GM12874 (cell line): Measurements from ENCODE around the gene PNPLA7.
A peak's percentile ranks its signal among the peaks of the same experiment; 100 is the strongest.

Experiments
- TF ChIP-seq, protein P1 (sequence below): IDR thresholded peaks from 2 replicates; pipeline ENCODE4 v1.5.1; 2011; ENCODE audit warnings: low read depth, mild to moderate bottlenecking, control low read depth, low read length, moderate library complexity; ENCODE audit not compliant: insufficient read depth

Gene PNPLA7

DNA sequence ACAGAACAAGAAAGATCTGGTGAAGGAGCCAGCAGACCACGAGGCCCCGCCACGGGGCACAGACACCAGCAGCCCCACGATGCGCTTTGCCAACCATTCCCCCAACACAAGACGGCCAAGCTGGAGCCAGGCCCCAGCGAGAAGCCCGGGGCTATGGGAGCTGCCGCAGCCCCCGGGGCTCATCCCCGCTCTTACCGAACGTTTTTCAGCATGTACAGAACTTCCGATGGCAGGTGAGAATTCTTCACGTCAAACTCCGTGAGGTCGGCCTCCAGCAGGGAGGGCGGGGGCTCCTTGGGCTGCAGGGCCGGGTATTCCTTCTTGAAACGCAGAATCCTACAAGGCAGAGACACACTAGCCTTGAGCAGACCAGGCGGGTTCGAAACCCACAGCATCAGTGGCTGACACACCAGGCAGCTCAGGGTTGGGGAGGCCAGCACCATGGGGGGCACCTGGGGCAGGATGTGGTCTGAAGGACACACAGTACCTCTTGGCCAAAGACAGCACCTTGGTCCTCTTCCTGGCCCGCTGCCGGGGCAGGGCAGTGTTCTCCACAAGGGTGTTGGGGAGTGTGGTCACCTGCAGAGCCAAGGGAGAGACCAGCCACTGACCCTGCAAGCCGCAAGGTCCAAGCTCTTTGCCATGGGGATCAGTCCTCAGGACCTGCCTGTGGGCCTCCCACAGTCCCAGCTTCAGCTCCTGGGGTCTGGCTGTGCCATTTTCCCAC is 6.8 kb downstream of the PNPLA7 start:
- TF ChIP-seq, protein P1, sequence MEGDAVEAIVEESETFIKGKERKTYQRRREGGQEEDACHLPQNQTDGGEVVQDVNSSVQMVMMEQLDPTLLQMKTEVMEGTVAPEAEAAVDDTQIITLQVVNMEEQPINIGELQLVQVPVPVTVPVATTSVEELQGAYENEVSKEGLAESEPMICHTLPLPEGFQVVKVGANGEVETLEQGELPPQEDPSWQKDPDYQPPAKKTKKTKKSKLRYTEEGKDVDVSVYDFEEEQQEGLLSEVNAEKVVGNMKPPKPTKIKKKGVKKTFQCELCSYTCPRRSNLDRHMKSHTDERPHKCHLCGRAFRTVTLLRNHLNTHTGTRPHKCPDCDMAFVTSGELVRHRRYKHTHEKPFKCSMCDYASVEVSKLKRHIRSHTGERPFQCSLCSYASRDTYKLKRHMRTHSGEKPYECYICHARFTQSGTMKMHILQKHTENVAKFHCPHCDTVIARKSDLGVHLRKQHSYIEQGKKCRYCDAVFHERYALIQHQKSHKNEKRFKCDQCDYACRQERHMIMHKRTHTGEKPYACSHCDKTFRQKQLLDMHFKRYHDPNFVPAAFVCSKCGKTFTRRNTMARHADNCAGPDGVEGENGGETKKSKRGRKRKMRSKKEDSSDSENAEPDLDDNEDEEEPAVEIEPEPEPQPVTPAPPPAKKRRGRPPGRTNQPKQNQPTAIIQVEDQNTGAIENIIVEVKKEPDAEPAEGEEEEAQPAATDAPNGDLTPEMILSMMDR: no peak

DNA sequence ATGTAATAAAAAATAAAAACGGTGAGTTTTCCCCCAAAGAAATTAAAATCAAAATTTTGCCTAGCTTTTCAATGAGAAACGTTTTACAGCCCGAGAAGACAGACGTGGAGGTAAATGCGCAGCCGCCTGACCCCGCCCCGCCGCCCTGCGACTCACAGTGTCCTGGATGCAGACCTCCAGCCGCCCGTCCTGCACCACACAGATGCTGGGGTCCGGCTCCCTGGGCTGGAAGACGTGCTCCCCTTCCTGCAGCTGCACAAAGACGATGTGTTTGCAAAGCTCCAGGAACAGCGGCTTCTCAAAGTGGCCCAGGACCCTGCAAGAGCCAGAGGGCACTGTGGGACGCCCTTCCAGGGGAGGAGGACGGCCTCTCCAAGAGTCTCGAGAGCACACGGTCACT is 7.7 kb downstream of the PNPLA7 start:
- TF ChIP-seq, protein P1: no peak

DNA sequence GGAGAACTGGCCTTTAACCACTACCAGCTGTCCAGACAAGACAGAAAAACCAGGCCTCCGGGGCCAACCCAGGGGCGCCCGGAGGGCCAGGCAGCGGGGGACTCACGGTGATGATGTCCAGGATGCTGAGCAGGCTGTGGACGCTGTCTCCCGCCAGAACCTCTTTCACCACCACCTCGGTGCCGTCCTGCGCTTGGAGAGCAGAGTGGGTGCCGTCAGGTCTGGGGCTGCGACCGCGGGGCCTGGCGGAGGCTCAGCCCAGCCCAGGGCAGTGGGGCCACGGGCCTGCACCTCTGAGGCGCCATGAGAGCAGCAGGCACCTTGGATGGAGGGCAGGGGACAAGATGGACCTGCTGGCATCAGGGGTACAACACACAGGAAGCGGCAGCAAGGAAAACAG is 9.7 kb downstream of the PNPLA7 start:
- TF ChIP-seq, protein P1: no peak

DNA sequence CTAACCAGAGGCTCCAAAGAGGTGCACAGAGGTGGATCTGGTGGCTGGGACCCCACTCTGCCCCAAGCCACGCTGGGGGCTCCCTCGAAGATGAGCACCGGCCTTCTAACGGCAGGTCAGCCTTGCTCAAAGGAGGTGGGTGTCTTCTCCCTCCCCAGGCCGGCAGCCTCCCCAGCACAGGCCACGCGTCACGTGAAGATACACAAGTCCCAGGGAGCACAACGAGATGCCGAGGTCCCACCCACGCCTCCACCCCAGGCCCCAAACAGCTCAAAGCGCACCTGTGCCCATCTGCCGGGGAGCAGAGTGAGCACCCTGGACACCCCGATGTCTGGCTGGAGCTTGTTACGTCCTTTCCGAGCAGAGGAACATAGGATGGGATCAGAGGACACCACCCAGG is 12.1 kb downstream of the PNPLA7 start:
- TF ChIP-seq, protein P1: no peak

DNA sequence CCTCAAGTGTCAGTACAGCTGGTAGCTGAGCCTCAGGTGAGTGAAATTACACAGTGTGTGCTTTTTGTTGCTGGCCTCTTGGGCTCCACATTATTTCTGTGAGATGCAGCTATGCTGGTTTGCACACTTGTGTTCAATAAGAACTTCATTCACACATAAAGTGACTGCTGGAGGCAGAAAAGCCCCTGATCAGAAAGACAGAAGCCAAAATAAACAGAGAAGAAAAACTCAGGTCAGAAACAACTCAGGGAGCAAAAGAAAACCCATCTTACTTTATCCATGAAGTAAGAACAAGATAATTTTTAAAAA is 15.1 kb downstream of the PNPLA7 start:
- TF ChIP-seq, protein P1: no peak

DNA sequence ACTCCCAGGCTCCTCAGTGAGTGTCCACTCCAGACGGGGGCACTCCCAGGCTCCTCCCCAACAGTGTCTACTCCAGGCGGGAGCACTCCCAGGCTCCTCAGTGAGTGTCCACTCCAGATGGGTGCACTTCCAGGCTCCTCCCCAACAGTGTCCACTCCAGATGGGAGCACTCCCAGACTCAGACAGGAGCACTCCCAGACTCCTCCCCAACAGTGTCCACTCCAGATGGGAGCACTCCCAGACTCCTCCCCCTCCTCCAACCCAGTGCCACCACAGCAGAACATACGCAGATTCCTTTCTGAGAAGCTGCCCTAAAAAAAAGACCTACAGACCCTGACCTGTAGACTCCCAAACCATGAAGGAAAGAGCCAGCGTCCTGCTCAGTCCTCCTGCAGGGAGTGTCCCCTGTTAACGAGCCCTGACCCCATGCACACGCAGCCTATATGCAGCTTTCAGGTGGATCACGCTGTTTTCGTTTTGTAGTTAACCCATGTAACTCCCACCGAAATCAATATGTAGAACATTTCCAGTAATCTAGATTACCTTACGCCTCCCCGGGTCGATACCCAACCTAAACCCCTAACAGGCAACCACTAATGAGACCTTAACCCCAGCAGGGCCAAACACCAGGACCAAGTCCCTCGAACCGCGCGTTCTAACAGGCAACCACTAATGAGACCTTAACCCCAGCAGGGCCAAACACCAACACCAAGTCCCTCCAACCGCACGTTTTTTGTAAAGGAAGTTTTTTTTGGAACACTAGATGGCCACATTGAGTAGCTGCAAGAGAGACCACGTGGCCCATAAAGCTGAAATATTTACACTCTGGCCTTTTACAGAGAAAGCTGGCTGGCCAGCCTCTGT is 15.7 kb downstream of the PNPLA7 start:
- TF ChIP-seq, protein P1: peak; percentile 67

DNA sequence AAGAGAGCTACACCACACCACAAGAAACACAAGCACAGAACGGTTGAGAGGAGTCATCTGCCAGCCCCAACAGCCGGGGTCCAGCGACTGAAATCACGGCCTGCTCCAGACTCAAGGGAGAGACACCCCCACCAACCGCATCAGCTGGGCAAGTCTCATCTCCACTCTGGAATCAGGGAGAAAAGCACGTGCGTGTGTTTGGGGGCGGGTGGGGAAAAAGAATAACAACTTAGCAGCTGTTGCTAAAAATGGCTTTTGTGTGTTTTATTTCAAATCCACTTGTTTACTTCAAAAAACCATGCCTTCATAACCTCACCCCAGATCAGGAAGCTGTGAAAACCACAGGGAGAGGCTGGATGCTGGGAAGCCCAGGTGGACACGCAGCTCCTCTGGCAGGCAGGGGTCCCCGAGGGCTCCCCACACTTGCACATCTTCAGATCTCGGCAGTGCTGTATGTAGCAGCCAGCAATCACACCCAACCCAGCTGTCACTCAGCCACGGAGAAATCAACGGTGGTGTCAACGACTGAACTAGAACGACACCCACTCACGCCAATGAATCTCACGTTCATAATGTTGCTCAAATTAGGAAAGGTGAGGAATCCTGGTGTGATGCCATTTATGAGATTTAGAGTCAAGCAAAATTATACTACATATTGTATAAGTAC is 19.0 kb downstream of the PNPLA7 start:
- TF ChIP-seq, protein P1: no peak
